GM12872 (cell line): Measurements from ENCODE around the gene MYO3B.

Experiments
- TF ChIP-seq, protein P1 (sequence below): IDR thresholded peaks from 3 replicates; pipeline ENCODE4 v1.5.1; 2011; ENCODE audit warnings: low read depth, mild to moderate bottlenecking, low read length, moderate library complexity; ENCODE audit not compliant: insufficient read depth

MYO3B gene

DNA sequence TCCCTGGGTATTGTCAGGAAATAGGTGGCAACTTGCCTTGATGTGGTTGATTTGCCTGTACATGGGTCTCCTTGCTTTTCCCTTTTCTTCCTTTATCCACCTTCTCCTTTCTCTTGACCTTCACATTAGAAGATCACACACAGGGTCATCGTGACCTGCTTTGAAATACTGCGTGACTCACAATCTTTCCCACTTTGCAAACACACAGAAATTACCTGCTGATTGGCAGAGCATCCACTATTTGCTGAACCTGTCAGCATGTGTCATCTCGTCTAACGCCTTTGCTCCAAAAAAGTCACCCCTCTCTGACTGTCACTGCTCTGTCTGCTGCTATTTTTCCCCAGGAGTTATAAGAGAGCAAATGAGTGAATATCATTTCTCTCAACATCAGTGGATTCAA lies 60.8 kb downstream of the MYO3B start:
- TF ChIP-seq, protein P1, sequence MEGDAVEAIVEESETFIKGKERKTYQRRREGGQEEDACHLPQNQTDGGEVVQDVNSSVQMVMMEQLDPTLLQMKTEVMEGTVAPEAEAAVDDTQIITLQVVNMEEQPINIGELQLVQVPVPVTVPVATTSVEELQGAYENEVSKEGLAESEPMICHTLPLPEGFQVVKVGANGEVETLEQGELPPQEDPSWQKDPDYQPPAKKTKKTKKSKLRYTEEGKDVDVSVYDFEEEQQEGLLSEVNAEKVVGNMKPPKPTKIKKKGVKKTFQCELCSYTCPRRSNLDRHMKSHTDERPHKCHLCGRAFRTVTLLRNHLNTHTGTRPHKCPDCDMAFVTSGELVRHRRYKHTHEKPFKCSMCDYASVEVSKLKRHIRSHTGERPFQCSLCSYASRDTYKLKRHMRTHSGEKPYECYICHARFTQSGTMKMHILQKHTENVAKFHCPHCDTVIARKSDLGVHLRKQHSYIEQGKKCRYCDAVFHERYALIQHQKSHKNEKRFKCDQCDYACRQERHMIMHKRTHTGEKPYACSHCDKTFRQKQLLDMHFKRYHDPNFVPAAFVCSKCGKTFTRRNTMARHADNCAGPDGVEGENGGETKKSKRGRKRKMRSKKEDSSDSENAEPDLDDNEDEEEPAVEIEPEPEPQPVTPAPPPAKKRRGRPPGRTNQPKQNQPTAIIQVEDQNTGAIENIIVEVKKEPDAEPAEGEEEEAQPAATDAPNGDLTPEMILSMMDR: no peak

DNA sequence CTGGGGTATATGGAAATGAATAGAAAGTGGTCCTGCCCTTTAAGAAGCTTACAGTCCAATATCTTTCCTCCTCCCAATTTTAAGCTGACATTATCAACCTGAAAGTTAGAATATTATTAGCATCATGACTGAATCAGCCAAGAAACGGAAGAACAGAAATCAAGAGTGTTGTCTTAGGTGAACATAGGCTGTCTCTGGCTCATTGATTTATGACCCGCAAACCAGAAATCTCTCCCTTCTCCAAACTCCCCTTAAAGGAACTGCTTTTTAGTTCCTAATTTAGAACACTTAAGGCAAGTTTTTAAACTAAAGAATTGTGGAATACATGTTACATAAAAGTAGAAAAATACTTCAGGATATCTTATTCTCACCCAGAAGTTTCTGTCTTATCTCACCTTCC lies 62.7 kb downstream of the MYO3B start:
- TF ChIP-seq, protein P1: no peak

DNA sequence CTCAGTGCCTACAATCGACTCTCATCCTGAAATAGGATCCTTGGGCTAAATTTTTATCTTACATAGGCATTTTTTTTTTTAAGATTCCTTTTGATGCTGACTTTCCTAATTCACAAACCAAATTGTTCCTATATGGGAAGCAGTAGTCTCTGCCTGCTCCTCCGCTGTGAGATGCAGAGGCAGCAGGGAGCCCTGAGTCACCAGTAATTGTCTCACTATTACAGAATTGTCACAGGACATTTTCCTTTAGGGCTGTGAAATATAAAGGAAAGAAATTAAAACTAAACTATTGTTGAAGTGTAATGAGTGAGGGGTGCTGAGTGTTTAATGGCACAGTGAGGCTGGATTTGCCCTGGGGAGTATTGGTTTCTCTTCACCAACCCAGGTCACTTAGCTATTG lies 63.8 kb downstream of the MYO3B start:
- TF ChIP-seq, protein P1: no peak

DNA sequence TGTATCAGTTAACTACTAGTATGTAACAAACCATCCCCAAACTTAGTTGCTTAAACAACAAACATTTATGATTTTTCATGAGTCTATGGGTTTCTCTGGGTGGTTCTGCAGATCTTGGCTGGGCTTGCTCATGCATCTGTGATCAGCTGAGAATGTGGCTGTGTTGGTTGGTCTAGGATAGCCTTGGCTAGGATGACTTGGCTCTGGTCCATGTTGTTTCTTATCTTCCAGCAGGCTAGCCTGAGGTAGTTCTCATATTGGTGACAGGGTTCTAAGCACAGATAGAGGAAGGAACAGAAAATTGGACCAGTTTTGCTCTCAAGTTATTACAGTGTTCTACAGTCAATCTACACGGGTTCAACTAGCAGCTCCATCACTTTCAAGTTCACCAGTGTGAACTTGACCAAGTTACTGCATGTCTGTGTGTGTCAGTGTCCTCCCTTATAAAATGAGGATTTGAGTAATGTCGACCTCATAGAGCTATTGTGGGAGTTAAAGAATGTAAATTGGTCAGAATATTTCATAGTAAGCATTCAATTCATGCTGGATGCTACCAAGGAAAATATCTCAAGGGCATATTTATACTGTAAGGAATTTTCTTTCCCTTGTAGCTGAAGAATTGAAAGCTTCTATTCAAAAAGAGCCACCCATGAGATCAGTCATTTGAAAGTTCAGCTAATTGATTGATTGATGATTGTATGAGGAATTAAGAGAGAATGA lies 65.3 kb downstream of the MYO3B start:
- TF ChIP-seq, protein P1: no peak

DNA sequence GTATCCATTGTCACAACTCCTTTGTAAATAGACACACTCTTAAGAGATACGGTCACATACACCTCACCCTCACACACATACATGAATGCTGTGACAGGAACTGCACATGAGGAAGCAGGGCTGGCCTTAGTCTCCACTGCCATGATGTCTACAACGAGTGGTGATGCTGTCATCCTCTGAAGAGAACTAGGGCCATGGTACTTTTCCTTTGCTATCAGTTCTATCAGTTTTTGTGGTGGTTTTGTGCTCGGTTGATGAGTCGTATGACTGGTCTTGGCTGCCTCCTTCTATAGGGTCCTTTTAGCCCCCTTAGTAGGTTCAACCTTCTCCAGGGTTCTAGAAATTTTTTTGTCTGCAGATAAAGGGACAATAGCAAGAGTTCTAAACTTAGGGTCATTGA lies 66.0 kb downstream of the MYO3B start:
- TF ChIP-seq, protein P1: no peak

DNA sequence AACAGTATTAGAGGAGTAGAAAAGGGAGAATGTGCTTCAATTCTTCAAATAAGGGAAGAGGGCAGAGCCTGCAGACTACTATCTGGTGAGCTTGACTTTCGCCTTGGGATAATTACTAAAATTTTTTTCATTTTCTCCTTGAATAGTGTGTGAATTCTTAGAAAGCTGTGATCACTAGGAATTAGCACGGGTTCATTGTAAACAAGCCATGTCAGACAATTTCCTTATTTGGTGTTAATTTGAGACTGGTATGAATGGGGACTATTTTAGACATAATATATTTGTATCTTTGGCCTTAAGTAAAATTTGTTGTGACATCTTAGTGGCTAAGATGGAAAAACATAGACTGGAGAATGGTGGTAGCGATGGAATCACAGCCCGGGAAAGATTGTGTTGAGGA lies 66.6 kb downstream of the MYO3B start:
- TF ChIP-seq, protein P1: no peak

DNA sequence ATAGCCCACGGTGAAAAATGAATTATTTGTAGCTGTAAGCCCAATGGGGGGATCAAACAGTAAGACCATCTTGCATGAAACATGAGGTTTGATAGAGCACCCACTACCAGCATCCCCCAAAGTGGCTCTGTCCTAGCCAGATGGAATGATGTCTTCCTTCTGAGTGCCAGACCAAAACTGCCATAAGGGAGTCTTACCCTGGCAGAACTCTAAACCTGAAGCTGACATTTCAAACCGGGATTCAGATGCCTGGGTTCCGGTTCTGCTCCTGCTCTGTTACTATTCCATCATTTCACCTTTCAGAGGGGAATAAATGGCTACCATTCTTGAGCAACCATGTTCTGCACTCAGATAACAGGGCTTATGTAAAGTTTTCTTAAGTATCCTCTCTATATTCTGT lies 67.4 kb downstream of the MYO3B start:
- TF ChIP-seq, protein P1: no peak
